T-helper 1 cell treated with Interleukin-12 subunit alpha and Interleukin-12 subunit beta and Interleukin-4 antibody, amounts not matched to agents 30 ng/mL and 1 ng/mL, for 36 hours (primary cell): ENCODE measurements around the gene HEYL. TPM values are rescaled to one million over a fixed set of nuclear protein-coding genes. Genes with fewer than 3 reads are reported as not detected.

Experiments
- intact Hi-C: fragments of 100-400 bp; cut with micrococcal nuclease; formaldehyde crosslinking; loops from one replicate; pipeline ENCODE4 v1.15.1; 2024
- total RNA-seq: library from RNA; stranded (reverse); gene quantifications from 2 replicates; pipeline ENCODE4 v1.2.3, GENCODE V29; 2022

HEYL gene
- total RNA-seq, 1 donor from 2014 or later, result not detected

DNA sequence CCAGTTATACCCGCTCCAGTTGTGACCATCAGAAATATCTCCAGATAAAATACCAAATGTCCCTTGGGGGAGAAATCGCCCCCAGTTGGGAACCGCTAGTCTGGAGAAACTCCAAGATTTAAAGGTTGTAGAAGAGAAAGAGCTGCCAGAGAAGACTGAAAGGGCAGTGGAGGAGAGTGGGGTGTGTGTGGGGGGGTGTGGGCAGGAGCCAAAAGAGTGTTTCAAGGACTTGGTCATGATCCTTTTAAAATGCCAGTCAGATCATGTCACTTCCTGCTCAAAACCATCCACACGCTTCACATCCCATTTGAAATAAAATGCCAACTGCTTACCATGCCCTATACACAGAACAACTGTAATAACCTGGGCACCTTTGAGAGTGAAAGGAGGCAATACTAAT, 3.4 kb upstream of the HEYL start:
- intact Hi-C loops, result no loop called here

DNA sequence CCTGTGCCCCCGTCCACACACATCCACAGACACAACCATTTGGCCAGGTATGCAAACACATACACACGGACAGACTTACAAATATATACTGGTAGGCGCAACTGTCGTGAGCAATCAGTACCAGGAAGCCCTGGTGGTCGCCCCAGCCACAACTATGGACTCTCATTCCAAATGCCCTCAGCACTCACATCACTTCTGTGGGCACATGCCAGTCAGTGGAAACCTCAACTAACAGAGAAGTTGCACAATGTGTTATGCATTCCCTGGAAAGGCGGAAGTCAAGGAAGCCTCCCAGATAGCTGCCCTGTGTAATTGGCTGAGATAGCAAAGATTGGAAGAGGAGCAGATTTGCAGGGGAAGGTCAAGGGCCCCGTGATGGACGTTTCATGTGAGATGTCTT, 1.4 kb upstream of the HEYL start:
- intact Hi-C loops, result no loop called here

DNA sequence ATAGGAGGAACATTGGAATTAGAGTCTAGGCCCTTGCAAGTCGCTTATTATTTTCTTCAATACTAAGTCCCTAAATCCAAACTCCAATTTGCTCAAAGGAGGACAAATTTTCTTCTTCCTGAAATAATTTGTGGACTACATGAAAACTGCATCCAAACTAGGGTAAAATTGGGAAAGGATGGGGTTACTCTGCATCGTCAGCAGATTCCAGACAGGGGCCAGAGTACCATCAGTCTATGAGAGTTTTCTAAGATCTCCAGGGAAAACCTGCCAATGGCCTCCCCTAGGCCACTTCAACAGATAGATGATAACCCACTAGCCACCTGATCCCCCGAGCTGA, 508 bp downstream of the HEYL start:
- intact Hi-C loops, result loop anchor here (1.0 kb wide), 1 partner anchor 14 kb away; no protein-coding TSS in a partner anchor

DNA sequence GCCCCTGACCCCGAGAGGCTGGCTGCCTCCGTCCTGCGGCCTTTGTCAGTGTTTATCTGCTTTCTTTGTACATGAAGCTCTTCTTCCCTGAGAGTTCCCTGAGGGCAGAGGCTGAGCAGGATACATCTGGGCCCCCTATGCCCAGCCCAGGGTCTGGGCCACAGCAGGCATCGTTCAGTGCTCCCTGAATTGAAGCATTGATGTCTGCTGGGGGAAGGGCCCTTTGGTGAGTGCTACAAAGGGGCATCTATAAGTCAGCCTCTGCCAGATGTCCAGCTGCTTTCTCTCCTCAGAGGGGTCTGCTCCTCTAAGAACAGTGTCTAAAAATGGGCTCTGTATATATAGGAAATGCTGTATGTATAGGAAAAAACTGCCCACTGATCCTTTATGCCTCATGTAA, 2.1 kb downstream of the HEYL start:
- intact Hi-C loops, result no loop called here

DNA sequence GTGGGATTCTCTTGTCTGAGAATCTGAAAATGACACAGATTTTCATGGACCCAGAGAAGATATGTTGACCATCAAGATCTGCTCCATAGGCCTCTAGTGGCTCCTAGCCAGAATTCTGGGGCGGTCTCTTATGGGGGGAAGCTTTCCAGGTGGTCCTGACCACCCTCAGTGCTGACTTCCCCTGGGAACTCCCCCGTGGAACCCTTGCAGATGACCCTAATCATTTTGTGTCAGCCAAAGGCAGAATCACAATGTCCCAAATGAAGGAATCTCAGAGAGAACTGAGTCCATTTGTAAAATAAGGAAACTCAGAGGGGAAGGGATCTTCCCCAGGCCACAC, 3.6 kb downstream of the HEYL start:
- intact Hi-C loops, result no loop called here

DNA sequence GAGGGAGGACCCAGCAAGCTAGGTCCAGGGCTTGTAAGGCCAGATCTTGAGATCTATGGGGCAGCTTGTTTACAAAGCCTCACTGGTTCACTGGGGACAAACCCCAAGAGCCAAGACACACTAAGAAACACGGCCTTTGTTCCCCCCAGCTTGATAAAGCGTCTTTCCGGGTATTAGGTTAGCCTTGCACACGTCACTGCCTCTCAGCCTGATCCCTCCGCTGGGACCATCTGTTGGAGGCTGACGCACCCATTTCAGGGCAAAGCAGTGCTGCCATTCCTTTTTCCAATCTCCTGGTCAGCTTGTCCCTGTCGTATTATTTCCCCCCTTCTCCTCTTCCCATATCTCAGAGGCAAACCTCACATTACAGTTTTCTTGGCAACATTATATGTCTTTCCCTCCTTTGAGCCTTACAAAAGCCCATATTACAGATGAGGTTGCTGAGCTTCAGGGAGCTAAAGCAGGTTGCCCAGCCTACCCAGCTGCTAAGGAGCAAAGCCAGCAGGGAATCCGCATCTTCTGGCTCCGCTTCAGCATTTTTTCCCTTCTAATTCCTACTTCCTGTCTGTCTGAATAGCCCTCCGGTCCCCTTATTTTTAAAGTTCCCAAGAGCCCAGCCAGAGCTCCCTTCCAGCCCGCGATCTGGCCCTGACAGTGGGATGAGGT, 4.1 kb downstream of the HEYL start:
- intact Hi-C loops, result no loop called here

DNA sequence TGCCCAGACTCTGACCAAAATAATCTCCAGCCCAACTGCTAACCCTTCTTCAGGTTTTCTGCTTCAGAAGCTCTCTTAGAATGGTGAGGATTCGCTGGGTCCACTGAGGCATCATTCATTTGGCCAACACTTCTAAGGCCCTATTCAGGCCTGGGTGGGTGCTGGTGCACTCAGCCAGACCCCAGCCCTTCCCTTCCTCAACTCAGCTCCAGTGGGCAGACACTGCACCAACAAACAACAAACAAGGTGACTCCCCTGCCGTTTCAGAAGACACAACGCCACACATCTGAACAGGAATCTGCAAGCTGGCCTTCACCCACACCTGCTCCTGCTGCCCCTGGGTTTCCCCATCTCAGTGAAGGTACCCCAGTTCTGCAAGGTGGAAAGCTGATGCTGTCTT, 6.0 kb downstream of the HEYL start:
- intact Hi-C loops, result no loop called here

DNA sequence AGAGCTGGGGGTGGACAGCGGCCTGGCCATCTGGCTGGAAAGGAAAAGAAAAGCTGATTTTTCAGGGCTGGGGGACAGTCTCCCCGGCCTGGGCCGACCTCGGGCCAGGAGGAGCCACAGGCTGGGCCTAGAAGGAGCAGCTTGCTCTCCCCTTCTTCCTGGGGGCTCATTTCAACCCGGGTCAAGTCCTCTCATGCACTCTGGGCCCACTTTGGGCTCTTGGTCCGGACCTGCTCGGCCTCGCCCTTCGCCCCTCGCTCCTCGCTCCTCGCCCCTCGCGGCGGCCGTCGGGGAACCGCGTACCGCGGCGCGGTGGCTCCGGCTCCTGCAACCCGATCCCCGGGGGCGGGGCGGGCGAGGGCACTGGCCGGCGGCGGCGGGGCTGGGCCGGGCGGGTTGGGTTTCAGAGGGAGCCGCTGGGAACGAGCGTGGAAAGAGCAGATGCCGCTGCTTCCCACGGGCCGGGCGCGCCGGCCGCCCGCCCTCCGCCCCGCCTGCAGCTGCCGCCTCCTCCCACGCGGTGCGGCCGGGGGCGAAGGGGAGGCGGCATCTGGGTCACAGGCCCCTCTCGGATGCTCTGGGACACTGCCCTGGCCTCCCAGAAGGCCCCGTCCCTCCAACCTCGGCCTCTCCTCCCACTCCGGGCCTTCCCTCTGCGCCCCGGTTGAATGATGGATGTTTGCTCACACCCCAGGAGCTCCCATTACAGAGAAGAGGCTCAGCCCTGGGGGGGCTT, 6.6 kb downstream of the HEYL start:
- intact Hi-C loops, result no loop called here

DNA sequence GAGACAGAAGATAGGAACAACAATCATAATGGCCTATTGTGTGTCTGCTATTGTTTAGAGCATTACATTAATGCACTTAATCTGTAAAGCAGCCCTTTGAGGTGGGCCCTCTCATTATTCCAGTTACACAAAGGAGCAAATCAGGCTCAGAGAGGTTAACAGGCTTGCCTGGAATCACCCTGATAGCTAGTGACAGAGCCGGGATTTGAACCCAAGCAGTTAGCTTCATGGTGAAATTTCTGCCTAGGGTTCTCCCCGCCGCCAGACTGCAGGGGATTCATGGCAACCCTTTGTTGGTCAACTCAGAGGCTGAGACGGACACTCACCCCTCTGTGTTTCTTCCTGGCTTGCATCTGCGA, 7.1 kb downstream of the HEYL start:
- intact Hi-C loops, result no loop called here

DNA sequence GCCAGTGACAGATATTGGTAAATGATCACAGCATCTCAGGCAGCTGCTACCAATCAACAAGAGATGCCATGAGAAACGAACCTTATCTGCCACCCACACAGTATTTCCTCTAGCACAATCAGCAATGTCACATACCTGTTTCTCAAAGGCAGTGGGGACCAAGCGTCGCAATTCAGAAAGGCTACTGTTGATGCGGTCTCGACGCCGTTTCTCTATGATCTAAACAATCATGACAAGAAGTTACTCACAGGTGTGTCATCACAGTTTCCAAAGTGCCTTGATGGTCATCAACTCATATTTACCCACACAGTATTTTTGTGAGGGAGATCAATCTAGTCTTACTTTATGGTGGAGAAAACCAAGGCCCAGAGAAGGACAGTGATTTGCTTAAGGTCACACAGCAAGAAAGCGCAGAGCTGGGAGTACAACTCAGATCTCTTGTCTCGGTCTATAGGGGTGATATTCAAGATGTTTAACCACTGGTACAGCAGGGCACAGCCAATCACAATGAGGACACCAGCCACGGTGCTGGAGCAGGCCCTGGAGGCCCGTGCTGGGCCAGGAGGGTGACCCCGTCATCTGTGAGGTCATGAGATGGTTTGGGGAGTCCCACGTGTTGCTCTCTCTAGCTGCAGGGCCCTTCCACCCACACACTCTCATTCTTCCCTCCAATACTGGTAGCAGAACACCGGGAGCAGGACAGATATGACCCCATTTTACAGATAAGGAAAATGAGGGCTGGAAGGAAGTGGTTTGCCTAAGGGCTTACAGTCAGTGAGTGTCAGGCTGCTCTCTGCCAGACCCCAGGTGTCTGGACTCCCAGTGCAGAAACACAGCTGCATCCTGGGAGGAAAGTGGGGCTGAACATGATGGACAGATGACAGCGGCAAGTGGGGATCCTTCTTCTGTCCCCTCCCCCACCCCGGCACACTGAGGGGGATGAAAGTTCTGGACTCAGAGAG, 7.8 kb downstream of the HEYL start:
- intact Hi-C loops, result no loop called here

DNA sequence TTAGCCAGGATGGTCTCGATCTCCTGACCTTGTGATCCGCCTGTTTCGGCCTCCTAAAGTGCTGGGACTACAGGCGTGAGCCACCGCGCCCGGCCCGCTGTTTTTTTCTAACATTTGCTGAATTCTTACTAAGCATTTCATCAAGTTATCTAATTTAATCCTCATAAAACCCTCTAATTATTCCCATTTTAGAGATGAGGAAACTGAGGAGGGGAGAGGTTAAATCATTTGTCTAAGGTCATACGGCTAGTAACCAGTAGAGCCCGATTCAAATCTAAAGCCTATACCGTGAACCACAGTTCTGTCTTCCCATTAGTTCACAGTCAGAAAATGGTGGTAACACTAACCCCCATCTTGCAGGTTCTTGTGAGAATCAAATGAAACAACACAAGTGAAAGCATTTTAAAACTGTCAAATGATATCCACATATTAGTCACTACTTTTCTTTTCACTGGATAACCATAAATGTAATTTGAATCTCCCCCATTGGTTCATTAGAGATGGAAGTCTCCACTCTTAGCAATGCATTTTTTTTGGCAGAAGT, 10.6 kb downstream of the HEYL start:
- intact Hi-C loops, result no loop called here

DNA sequence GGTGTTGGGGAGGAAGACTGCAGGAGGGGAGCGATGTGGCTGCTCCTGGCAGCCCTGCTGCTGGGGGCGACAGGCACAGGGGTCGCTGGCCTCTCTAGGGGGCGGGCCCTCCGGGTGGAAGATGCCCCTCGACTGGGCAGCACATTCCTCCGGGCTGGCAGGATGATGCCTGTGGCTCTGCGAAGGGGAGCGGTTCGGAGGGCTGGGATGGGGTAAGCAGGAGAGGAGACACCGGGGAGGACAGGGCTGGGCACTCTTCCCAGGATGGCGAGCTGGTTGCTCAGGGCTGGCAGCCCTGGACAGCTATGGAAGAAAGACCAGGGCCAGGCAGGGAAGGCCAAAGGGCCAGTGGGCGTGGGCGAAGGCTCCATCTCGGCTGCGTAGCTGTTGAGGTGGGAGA, 12.8 kb downstream of the HEYL start:
- intact Hi-C loops, result no loop called here

DNA sequence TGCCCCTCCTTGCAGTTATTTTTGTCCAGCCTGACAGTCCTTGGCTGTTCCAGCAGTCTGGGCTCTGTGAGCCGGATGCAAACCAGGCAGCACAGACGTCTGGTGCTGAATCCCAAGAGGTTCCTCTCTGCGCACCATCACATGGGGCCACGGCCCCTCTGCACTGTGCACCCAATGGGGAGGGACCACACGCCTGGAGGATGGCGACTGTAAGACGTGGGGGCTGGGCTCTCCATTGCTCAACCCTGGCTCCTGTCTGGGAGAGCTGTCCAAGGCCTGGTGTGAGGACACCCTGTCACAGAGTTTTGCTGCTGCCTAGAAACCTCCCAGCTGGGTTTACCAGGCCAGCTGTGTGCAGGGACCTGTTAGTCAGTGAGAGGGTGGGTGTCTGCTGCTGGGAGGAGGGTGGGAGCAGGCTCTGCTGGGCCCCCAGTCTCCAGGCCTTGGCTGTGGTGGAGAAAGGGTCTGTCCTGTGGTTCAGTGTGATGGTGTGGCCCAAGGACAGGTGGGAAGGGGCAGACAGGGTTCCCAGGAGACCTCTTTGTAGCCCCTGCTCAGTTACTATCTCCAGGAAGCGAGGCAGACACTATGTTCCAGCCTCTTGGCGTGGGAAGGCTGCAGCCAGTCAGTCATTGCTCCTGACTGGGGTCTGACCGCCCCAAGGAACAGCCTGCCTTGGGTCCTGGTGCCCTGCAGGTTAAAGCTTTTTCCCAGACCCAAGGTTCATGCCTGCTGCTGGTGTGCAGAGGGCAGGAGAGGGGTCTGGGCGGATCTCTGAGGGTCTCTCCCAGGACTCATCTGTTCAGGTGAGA, 13.8 kb downstream of the HEYL start:
- intact Hi-C loops, result no loop called here

DNA sequence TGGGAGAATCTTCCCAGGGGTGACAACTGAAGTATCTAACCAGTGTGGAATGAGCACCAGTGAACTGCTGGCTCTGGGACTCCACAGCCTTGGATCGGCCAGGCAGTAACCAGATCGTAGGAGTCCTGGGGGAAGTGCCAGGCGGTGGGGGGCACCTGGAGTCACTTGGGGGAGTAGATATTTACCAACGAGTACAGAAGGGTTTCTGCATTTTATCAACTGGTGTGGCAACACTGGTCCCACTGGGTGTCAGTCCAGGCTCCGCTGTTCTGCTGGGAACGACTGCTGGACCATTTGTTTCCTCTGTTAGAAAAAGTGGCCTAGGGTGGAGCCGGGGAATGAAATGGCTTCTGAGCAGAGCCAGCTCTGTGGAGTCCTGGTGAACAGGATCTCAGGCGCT, 14.4 kb downstream of the HEYL start:
- intact Hi-C loops, result no loop called here

DNA sequence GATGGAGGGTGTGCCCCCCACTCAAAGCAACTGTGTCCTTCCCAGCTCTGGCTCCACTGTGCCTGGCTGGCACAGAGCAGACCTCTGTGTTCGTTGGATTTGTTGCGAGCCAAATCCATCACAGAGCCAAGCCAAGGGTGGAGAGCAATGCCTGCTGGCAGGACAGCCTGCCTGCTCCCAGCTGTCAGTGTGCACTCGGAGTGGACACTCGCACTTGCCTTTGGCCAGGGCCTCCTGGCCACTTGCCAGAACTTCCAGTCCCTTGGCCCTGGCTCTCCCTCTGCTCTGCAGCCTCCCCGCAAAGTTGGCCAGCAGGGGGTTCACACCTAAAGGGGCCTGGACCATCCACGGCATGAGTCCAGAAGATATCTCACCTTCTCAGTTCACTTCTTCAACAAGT, 16.4 kb downstream of the HEYL start:
- intact Hi-C loops, result no loop called here

DNA sequence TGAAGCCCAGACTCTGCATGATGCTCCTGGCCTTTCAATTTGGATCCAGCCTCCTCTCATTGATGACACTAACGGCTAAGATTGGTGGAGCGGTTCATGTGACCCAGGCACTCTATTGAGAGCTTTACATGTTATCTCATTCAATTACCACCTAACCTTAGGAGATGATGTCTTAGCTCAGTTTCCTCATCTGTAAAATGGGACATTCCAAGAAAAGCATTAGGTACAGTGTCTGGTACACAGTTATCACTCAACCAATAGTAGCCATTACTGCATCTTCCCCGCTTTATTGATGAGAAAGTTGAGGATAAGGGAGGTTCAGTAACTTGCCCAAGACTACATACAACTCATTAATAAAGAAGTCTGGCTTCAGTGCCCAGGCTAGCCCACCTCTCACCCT, 17.0 kb downstream of the HEYL start:
- intact Hi-C loops, result no loop called here

DNA sequence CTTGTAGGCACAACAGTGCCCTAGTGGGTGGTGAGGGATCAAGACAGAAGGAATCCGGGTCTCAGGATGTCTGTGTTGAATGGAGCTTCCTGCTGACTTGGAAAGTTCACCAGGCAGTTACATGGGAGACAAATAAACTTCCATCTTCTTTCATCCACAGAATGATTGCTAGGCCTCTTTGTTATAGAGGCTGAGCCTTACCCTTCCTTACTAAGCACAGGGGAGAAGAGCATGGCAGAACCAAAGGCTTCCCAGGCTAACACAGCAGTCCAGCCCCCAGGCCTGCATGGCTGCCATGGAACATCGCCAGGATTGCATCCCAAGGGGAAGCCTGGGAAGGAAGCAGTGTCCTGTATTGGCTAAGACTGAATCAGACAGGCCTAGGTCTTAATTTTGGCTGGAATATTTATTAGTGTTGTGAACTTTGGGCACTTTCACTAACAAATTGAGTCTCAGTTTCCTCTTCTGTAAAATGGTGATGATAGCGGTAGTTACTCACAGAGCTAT, 18.7 kb downstream of the HEYL start:
- intact Hi-C loops, result no loop called here

DNA sequence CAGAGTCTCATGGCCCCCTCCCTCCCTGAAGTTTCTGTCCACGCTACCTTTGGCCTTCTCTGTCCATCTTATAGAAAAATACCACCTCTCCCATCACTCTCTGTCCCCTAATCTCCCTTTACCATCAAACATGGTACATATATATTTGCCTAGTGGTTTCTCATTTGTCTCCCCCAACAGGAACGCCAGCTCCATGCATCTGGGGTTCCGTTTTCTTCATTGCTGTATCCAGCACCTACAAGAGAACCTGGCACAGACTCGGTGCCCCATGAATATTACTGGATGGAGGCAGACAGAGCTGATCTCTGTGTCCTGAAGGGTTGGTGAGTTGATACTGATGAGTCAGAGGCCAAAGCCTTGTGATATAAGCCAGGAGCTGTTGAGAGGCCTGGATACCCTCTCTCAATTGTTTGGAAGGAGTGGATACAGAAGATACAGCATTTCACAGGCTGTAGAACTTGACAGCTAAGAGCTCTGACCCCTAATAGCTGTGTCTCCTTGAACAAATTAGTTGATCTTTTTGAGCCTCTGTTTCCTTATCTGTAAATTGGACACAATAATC, 21.9 kb downstream of the HEYL start:
- intact Hi-C loops, result no loop called here

DNA sequence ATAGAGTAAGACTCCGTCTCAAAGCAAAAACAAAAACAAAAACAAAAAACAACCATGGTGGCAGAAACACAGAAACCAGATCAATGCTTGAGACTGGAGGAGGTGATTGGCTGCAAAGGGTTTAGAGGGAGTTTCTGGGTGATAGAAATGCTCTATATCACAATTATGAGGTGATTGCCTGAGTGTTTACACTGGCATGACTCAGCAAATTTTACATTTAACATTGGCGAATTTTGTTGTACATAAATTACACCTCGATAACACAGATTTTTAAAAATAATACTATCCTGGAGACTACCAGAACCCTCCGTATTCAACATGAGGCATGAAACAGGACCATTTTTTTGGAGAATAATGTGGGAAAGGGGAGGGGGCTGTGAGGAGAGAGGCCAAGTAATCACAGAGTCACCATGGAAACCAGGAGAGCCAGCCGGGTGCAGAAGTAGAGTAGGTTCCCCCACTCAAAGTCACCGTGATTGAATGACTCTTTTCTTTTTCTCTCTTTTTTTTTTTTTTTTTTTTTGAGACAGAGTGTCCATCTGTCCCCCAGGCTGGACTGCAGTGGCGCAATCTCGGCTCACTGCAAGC, 24.3 kb downstream of the HEYL start:
- intact Hi-C loops, result no loop called here

DNA sequence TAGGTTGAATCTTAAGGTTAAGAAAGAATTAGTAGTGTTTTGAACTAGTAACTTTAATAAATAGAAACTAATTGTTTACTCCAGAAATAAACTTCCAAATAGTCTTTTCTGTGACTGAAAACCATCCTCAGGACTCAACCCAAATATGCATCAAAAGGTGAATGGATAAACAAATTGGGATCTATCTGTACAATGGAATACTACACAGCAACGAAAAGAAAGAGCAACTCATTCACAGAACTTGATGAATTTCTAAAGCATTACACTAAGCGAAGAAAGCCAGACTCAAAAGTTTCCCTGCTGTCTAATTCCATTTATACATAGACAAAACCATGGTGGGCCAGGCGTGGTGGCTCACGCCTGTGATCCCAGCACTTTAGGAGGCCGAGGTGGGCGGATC, 25.0 kb downstream of the HEYL start:
- intact Hi-C loops, result no loop called here
